ENCODE measurements around the gene USB1.

- no peak for TF ChIP-seq CTCF (IDR thresholded peaks at IDR 0.05)
- no peak for TF ChIP-seq EP300 (IDR thresholded peaks at IDR 0.05)
Observed at GRCh38 chr16:58063377-58064076, 62.3 kb downstream of the USB1 start.
